ENCODE data around the gene SIGLECL1. TPM values are rescaled to one million over a fixed set of nuclear protein-coding genes. Genes with fewer than 3 reads are reported as not detected.
"Not testable (repeated sequence)": the region's sequence is repeated elsewhere in the genome, so short reads cannot be mapped to it uniquely, and the experiment has no call there.

Gene SIGLECL1
- total and polyA plus RNA-seq, 8 donors: not detected

DNA sequence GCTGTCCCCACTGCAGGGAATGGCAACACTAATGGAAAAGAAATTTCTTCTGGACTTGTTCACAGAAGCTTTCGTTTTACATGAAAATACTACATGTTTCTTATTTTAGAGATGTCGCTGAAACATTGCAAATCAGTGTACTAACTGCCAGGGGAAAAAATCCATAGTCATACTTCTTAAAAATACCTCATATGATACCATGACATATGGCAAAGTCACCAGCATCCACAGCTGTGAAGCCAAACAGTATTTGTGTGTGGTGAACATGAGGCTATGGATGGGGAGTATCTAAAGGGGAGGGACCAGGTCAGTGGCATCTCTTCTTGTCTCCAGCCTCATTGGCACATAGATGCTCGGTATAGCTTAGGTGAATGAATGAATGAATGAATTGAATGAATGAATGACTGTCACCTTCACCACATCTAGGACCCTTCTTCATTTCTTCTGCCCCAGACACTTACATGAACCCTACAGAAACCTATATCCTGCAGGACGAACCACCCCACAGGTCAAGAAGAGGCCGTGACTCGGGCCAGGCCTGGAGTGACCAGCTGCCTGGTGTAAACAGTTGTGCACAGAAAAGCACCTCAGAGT, 40.6 kb upstream of the SIGLECL1 start:
- Histone ChIP-seq H3K4me3 (no peak overlapping the region), H3K36me3 (no peaks in the 10 kb centered on the region), H3K27ac (no peak overlapping the region), H3K4me1 (no peaks in the 10 kb centered on the region), H3K9me3 (no peaks in the 10 kb centered on the region), H3K27me3 (no peaks in the 10 kb centered on the region)
- DNase-seq: no peak
- FAIRE-seq: no peak
- no peak for ATAC-seq
- TF ChIP-seq, protein P1, sequence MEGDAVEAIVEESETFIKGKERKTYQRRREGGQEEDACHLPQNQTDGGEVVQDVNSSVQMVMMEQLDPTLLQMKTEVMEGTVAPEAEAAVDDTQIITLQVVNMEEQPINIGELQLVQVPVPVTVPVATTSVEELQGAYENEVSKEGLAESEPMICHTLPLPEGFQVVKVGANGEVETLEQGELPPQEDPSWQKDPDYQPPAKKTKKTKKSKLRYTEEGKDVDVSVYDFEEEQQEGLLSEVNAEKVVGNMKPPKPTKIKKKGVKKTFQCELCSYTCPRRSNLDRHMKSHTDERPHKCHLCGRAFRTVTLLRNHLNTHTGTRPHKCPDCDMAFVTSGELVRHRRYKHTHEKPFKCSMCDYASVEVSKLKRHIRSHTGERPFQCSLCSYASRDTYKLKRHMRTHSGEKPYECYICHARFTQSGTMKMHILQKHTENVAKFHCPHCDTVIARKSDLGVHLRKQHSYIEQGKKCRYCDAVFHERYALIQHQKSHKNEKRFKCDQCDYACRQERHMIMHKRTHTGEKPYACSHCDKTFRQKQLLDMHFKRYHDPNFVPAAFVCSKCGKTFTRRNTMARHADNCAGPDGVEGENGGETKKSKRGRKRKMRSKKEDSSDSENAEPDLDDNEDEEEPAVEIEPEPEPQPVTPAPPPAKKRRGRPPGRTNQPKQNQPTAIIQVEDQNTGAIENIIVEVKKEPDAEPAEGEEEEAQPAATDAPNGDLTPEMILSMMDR (IDR thresholded peaks at IDR 0.05): no peak
- WGBS, 2 donors: 68 to 78% methylated on average over 6 of the region's 6 CpGs
- intact Hi-C loops (cut with DNase I): no loop called here

DNA sequence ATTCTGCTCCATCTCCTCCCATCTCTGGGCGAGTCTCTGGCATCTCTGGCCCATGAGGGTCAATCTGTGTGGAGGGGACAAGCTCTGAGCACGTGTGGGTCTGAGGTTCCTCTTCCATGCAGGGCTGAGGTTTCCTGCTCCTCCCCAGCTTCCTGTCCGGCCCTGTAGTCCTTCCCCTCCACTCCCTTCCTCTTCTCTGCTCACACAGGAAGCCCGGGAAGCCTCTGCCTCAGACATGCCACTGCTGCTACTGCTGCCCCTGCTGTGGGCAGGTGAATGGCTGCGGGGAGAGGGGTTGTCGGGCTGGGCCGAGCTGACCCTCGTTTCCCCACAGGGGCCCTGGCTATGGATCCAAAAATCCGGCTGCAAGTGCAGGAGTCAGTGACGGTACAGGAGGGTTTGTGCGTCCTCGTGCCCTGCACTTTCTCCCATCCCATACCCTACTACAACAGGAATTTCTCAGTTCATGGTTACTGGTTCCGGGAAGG, 40.0 kb upstream of the SIGLECL1 start:
- intact Hi-C loops (cut with DNase I); H3K27me3 ChIP-seq; H3K9me3 ChIP-seq; H3K36me3 ChIP-seq; H3K4me1 ChIP-seq; FAIRE-seq; H3K27ac ChIP-seq; H3K4me3 ChIP-seq: not testable (repeated sequence)
- DNase-seq (peak in 1 of 6 donors; percentile 31), ATAC-seq (peak in 3 of 4 donors; percentile 21 to 68 (median 63))
- 38 to 52% methylated on average over 13 of the region's 13 CpGs for WGBS, 2 donors

DNA sequence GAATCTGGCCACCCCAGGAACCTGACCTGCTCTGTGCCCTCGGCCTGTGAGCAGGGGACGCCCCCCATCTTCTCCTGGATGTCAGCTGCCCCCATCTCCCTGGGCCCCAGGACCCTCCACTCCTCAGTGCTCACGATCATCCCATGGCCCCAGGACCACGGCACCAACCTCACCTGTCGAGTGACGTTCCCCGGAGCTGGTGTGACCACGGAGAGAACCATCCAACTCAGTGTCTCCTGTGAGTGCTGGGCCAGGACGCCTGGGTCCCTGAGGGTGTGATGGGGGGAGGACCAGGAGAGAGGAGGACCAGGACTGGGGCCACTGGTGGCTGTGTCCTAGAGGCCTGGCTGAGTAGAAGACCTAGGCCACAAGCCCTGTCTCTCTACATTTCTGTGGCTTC, 39.0 kb upstream of the SIGLECL1 start:
- Histone ChIP-seq H3K4me3 (no peak overlapping the region), H3K36me3 (no peaks in the 10 kb centered on the region), H3K27ac (no peak overlapping the region), H3K27me3 (no peaks in the 10 kb centered on the region), H3K4me1 (no peaks in the 10 kb centered on the region), H3K9me3 (no peaks in the 10 kb centered on the region)
- WGBS, 2 donors: 52 to 75% methylated on average over 9 of the region's 9 CpGs
- TF ChIP-seq, protein P1 (IDR thresholded peaks at IDR 0.05): no peak
- FAIRE-seq: no peak
- intact Hi-C loops (cut with DNase I): no loop called here
- no peak for ATAC-seq
- no peak for DNase-seq

- H3K9me3 ChIP-seq: no peaks in the 10 kb centered on the region
- H3K4me1 ChIP-seq: no peaks in the 10 kb centered on the region
- no peak for DNase-seq
- no peak overlapping the region for H3K4me3 ChIP-seq
- TF ChIP-seq, protein P1 (IDR thresholded peaks at IDR 0.05): no peak
- ATAC-seq: no peak
- H3K36me3 ChIP-seq: no peaks in the 10 kb centered on the region
- no peak overlapping the region for H3K27ac ChIP-seq
- 33 to 45% methylated on average over 1 of the region's 1 CpG for WGBS, 2 donors
- intact Hi-C loops (cut with DNase I): no loop called here
- H3K27me3 ChIP-seq: peaks cover 0 to 3% (median 0%) of the 10 kb centered on the region in 4 donors
- no peak for FAIRE-seq
Observed at GRCh38 chr19:51219307-51219706, 31.6 kb upstream of the SIGLECL1 start.

DNA sequence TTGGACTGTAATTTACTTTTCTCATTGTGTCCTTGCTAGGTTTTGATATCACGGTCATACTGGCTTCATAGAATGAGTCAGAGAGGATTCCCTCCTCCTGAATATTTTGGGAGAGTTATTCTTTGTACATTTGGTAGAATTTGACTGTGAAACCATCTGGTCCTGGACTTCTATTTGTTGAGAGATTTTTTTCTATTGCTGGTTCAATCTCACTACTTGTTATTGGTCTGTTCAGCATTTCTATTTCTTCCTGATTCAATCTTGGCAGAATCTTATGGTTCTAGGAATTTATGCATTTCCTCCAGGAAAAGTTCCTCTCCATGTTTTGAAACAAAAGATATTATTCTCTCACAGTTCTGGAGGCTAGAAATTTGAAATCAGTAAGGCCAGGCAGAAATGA, 30.9 kb upstream of the SIGLECL1 start:
- Histone ChIP-seq H3K4me3 (no peak overlapping the region), H3K9me3 (no peaks in the 10 kb centered on the region), H3K27ac (no peak overlapping the region), H3K36me3 (no peaks in the 10 kb centered on the region), H3K27me3 (peaks cover 0 to 3% (median 0%) of the 10 kb centered on the region in 4 donors), H3K4me1 (no peaks in the 10 kb centered on the region)
- TF ChIP-seq, protein P1 (IDR thresholded peaks at IDR 0.05): no peak
- intact Hi-C loops (cut with DNase I): no loop called here
- WGBS, 2 donors: 56 to 68% methylated on average over 1 of the region's 1 CpG
- FAIRE-seq (no peak), ATAC-seq (no peak), DNase-seq (no peak)

All from pancreas (tissue), 10 donors.